Neural progenitor cell (in vitro differentiated cells): ENCODE results near the gene DIS3L2.

Experiments
- EZH2 ChIP-seq: fragments of 200-600 bp; sonication (generic); IDR thresholded peaks from 2 replicates; pipeline ENCODE4 v1.6.1; 2017; ENCODE audit warnings: antibody characterized with exemption, mild to moderate bottlenecking, moderate library complexity
- EZH2phosphoT487 ChIP-seq: fragments of 200-600 bp; sonication (generic); IDR thresholded peaks from 2 replicates; pipeline ENCODE4 v1.6.1; 2017; ENCODE audit warnings: antibody characterized with exemption
- TF ChIP-seq, protein P1 (sequence below): fragments of 200-600 bp; sonication (generic); IDR thresholded peaks from 2 replicates; pipeline ENCODE4 v1.5.1; 2017; ENCODE audit warnings: antibody characterized with exemption, mild to moderate bottlenecking

DNA sequence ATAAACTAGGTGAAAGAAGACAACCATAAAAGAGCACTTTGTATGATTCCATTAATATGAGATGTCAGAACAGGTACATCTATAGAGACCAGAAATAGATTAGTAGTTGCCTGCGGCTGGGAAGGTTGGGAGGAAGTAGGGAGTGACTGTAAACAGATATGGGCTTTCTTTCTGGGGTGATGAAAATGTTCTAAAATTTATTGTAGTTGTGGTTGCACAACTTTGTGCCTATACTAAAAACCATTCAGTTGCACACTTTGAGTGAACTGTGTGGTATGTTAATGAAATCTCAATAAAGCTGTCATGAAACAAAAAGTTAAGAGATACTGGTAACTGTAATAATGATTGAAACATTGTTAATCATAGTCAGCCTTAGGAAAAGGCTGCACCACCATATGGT, 264.4 kb downstream of the DIS3L2 start:
- TF ChIP-seq, protein P1, sequence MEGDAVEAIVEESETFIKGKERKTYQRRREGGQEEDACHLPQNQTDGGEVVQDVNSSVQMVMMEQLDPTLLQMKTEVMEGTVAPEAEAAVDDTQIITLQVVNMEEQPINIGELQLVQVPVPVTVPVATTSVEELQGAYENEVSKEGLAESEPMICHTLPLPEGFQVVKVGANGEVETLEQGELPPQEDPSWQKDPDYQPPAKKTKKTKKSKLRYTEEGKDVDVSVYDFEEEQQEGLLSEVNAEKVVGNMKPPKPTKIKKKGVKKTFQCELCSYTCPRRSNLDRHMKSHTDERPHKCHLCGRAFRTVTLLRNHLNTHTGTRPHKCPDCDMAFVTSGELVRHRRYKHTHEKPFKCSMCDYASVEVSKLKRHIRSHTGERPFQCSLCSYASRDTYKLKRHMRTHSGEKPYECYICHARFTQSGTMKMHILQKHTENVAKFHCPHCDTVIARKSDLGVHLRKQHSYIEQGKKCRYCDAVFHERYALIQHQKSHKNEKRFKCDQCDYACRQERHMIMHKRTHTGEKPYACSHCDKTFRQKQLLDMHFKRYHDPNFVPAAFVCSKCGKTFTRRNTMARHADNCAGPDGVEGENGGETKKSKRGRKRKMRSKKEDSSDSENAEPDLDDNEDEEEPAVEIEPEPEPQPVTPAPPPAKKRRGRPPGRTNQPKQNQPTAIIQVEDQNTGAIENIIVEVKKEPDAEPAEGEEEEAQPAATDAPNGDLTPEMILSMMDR = no peak
- TF ChIP-seq EZH2phosphoT487 (no peak), EZH2 (no peak)
